H1 (cell line): Measurements from ENCODE around the gene LIPT2. TPM values are rescaled to one million over a fixed set of nuclear protein-coding genes. Genes with fewer than 3 reads are reported as not detected.

ENCODE experiments used
- EZH2 ChIP-seq: fragments of 200-600 bp; sonication (generic); IDR thresholded peaks from 2 replicates; pipeline ENCODE4 v1.7.1; 2012; ENCODE audit warnings: low read depth, mild to moderate bottlenecking, moderate library complexity, low read length, inconsistent platforms; ENCODE audit not compliant: severe bottlenecking
- polyA plus RNA-seq, 7 experiments: library from polyadenylated mRNA; depleted of rRNA in 3 of 7; stranded (reverse) in 5 of 7; unstranded in 2 of 7; fragments of >200 nt in 5 of 7; fragments of 200-250 nt in 2 of 7; gene quantifications; 1 replicate in 5 of 7; 2 replicates in 1 of 7; 4 replicates in 1 of 7; pipeline versions ENCODE4 v1.2.1 to v1.2.3, GENCODE V29; 2011 to 2013; ENCODE audit warnings: missing spikeins in 2 of 7, mixed read lengths in 2 of 7
- total RNA-seq: library from RNA; stranded (reverse); fragmentation: NEBNext Ultra II Directional; extraction: Animal tissue kit (Norgen Biotek cat#: 25700); gene quantifications from 2 replicates; pipeline ENCODE4 v1.2.1, GENCODE V29; 2021
- TF ChIP-seq, protein P1 (sequence below): fragments of 300-600 bp; sonication (generic); IDR thresholded peaks from 2 replicates; pipeline ENCODE4 v1.7.1; 2012; ENCODE audit warnings: low read length, moderate library complexity, mild to moderate bottlenecking, inconsistent platforms; ENCODE audit not compliant: insufficient replicate concordance

Gene LIPT2
- total and polyA plus RNA-seq, 2 of the 8 experiments (the other 6 are each of a cell fraction or from before 2014, with no cell fraction given), result 6.4 to 16.7 TPM

DNA sequence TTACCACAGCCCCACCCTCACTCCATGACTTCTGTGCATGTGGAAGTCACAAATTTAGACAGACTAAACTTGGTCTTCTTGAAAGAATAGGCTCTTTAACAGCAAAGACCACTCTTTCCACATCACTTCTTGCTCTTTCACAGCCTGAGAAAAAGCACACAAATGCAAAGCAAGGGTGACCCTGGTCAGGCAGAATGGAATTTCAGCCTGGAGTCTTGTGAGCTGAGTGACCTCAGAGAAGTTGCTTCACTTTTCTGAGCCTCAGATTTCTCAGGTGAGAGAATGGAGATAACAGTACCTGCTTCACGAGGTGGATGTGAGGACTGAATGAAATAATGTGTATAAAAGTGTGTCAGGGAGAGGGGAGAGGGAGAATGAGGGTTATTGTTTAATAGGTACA is 26.8 kb upstream of the LIPT2 start (continued):
- TF ChIP-seq, protein P1, sequence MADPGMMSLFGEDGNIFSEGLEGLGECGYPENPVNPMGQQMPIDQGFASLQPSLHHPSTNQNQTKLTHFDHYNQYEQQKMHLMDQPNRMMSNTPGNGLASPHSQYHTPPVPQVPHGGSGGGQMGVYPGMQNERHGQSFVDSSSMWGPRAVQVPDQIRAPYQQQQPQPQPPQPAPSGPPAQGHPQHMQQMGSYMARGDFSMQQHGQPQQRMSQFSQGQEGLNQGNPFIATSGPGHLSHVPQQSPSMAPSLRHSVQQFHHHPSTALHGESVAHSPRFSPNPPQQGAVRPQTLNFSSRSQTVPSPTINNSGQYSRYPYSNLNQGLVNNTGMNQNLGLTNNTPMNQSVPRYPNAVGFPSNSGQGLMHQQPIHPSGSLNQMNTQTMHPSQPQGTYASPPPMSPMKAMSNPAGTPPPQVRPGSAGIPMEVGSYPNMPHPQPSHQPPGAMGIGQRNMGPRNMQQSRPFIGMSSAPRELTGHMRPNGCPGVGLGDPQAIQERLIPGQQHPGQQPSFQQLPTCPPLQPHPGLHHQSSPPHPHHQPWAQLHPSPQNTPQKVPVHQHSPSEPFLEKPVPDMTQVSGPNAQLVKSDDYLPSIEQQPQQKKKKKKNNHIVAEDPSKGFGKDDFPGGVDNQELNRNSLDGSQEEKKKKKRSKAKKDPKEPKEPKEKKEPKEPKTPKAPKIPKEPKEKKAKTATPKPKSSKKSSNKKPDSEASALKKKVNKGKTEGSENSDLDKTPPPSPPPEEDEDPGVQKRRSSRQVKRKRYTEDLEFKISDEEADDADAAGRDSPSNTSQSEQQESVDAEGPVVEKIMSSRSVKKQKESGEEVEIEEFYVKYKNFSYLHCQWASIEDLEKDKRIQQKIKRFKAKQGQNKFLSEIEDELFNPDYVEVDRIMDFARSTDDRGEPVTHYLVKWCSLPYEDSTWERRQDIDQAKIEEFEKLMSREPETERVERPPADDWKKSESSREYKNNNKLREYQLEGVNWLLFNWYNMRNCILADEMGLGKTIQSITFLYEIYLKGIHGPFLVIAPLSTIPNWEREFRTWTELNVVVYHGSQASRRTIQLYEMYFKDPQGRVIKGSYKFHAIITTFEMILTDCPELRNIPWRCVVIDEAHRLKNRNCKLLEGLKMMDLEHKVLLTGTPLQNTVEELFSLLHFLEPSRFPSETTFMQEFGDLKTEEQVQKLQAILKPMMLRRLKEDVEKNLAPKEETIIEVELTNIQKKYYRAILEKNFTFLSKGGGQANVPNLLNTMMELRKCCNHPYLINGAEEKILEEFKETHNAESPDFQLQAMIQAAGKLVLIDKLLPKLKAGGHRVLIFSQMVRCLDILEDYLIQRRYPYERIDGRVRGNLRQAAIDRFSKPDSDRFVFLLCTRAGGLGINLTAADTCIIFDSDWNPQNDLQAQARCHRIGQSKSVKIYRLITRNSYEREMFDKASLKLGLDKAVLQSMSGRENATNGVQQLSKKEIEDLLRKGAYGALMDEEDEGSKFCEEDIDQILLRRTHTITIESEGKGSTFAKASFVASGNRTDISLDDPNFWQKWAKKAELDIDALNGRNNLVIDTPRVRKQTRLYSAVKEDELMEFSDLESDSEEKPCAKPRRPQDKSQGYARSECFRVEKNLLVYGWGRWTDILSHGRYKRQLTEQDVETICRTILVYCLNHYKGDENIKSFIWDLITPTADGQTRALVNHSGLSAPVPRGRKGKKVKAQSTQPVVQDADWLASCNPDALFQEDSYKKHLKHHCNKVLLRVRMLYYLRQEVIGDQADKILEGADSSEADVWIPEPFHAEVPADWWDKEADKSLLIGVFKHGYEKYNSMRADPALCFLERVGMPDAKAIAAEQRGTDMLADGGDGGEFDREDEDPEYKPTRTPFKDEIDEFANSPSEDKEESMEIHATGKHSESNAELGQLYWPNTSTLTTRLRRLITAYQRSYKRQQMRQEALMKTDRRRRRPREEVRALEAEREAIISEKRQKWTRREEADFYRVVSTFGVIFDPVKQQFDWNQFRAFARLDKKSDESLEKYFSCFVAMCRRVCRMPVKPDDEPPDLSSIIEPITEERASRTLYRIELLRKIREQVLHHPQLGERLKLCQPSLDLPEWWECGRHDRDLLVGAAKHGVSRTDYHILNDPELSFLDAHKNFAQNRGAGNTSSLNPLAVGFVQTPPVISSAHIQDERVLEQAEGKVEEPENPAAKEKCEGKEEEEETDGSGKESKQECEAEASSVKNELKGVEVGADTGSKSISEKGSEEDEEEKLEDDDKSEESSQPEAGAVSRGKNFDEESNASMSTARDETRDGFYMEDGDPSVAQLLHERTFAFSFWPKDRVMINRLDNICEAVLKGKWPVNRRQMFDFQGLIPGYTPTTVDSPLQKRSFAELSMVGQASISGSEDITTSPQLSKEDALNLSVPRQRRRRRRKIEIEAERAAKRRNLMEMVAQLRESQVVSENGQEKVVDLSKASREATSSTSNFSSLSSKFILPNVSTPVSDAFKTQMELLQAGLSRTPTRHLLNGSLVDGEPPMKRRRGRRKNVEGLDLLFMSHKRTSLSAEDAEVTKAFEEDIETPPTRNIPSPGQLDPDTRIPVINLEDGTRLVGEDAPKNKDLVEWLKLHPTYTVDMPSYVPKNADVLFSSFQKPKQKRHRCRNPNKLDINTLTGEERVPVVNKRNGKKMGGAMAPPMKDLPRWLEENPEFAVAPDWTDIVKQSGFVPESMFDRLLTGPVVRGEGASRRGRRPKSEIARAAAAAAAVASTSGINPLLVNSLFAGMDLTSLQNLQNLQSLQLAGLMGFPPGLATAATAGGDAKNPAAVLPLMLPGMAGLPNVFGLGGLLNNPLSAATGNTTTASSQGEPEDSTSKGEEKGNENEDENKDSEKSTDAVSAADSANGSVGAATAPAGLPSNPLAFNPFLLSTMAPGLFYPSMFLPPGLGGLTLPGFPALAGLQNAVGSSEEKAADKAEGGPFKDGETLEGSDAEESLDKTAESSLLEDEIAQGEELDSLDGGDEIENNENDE, result no peak
- TF ChIP-seq EZH2, result no peak
